HG02938 (cell line): Measurements from ENCODE around the gene CAPZB.

ENCODE experiments used
- ATAC-seq: cut with Tn5 transposase; IDR thresholded peaks from one replicate; pipeline ENCODE4 v1.9.1; 2021; ENCODE audit warnings: mild to moderate bottlenecking, moderate library complexity; ENCODE audit not compliant: unreplicated experiment

Gene CAPZB

GRCh38 chr1:19409477-19410341 lies 75.6 kb downstream of the CAPZB start:
- no peak for ATAC-seq

- ATAC-seq: no peak
Measured at GRCh38 chr1:19407494-19408096, 77.7 kb downstream of the CAPZB start.

GRCh38 chr1:19406680-19407079 lies 78.7 kb downstream of the CAPZB start:
- no peak for ATAC-seq

GRCh38 chr1:19405761-19406487 lies 79.4 kb downstream of the CAPZB start:
- no peak for ATAC-seq

- no peak for ATAC-seq
Measured at GRCh38 chr1:19405195-19405760, 80.1 kb downstream of the CAPZB start.

- no peak for ATAC-seq
Measured at GRCh38 chr1:19404748-19405147, 80.6 kb downstream of the CAPZB start.

- ATAC-seq: no peak
Measured at GRCh38 chr1:19403256-19403655, 82.1 kb downstream of the CAPZB start.

GRCh38 chr1:19402031-19402813 lies 83.1 kb downstream of the CAPZB start:
- no peak for ATAC-seq

- ATAC-seq: no peak
Measured at GRCh38 chr1:19401535-19401889, 83.8 kb downstream of the CAPZB start.

- no peak for ATAC-seq
Measured at GRCh38 chr1:19400875-19401534, 84.3 kb downstream of the CAPZB start.

- ATAC-seq: no peak
Measured at GRCh38 chr1:19400192-19400611, 85.1 kb downstream of the CAPZB start.

GRCh38 chr1:19398309-19398760 lies 87.0 kb downstream of the CAPZB start:
- ATAC-seq: no peak

GRCh38 chr1:19397217-19397945 lies 88.0 kb downstream of the CAPZB start:
- no peak for ATAC-seq

GRCh38 chr1:19396280-19396679 lies 89.1 kb downstream of the CAPZB start:
- no peak for ATAC-seq

- no peak for ATAC-seq
Measured at GRCh38 chr1:19395678-19396192, 89.6 kb downstream of the CAPZB start.

GRCh38 chr1:19393046-19393445 lies 92.3 kb downstream of the CAPZB start:
- ATAC-seq: no peak

- ATAC-seq: no peak
Measured at GRCh38 chr1:19392221-19392620, 93.1 kb downstream of the CAPZB start.

GRCh38 chr1:19391596-19391981 lies 93.8 kb downstream of the CAPZB start:
- no peak for ATAC-seq

GRCh38 chr1:19390901-19391595 lies 94.3 kb downstream of the CAPZB start:
- peak; percentile 60 for ATAC-seq
